Skeletal muscle satellite cell (primary cell): ENCODE data around the gene MRPS6.

Experiments
- H3K27me3 ChIP-seq: 2 replicates; pipeline ENCODE4 v1.7.0; 2013; ENCODE audit warnings: low read length; ENCODE audit not compliant: control insufficient read depth, insufficient read depth
- H3K36me3 ChIP-seq: 2 replicates; pipeline ENCODE4 v1.7.0; 2013; ENCODE audit warnings: mild to moderate bottlenecking, control low read depth, low read length; ENCODE audit not compliant: insufficient read depth
- H3K4me1 ChIP-seq: 2 replicates; pipeline ENCODE4 v1.7.0; 2013; ENCODE audit warnings: low read length; ENCODE audit not compliant: control insufficient read depth, insufficient read depth
- H3K4me2 ChIP-seq: 2 replicates; pipeline ENCODE4 v1.7.0; 2013; ENCODE audit warnings: mild to moderate bottlenecking, low read length
- H3K4me3 ChIP-seq: 2 replicates; pipeline ENCODE4 v1.7.0; 2013; ENCODE audit warnings: low read length
- H3K9ac ChIP-seq: 2 replicates; pipeline ENCODE4 v1.7.0; 2013; ENCODE audit warnings: mild to moderate bottlenecking, low read depth, low read length, moderate library complexity
- H3K9me3 ChIP-seq: replicated peaks from 2 replicates; pipeline ENCODE4 v1.7.0; 2013; ENCODE audit warnings: mild to moderate bottlenecking, control low read depth, low read length

The MRPS6 gene

GRCh38 chr21:34141373-34141772 is 68.0 kb downstream of the MRPS6 start:
- Histone ChIP-seq H3K36me3 (peaks cover 44% of the 10 kb centered on the region), H3K4me3 (no peak overlapping the region), H3K4me2 (no peak overlapping the region), H3K27me3 (no peaks in the 10 kb centered on the region), H3K9ac (no peak overlapping the region), H3K4me1 (no peaks in the 10 kb centered on the region), H3K9me3 (no peaks in the 10 kb centered on the region)

- Histone ChIP-seq H3K4me3 (no peak overlapping the region), H3K4me2 (no peak overlapping the region), H3K9me3 (no peaks in the 10 kb centered on the region), H3K27me3 (no peaks in the 10 kb centered on the region), H3K36me3 (peaks cover 43% of the 10 kb centered on the region), H3K4me1 (peaks cover 8% of the 10 kb centered on the region), H3K9ac (no peak overlapping the region)
These were observed 70.4 kb downstream of the MRPS6 start for GRCh38 chr21:34143685-34144182.

GRCh38 chr21:34144224-34144623 is 70.8 kb downstream of the MRPS6 start:
- Histone ChIP-seq H3K9me3 (no peaks in the 10 kb centered on the region), H3K4me3 (no peak overlapping the region), H3K4me2 (no peak overlapping the region), H3K36me3 (peaks cover 43% of the 10 kb centered on the region), H3K9ac (no peak overlapping the region), H3K27me3 (no peaks in the 10 kb centered on the region), H3K4me1 (peaks cover 8% of the 10 kb centered on the region)

GRCh38 chr21:34147792-34148418 is 74.5 kb downstream of the MRPS6 start:
- H3K4me3 ChIP-seq = no peak overlapping the region
- H3K4me1 ChIP-seq = peaks cover 8% of the 10 kb centered on the region
- H3K4me2 ChIP-seq = no peak overlapping the region
- H3K9me3 ChIP-seq = no peaks in the 10 kb centered on the region
- no peak overlapping the region for H3K9ac ChIP-seq
- peaks cover 29% of the 10 kb centered on the region for H3K36me3 ChIP-seq
- no peaks in the 10 kb centered on the region for H3K27me3 ChIP-seq

GRCh38 chr21:34148419-34148804 is 75.0 kb downstream of the MRPS6 start:
- no peaks in the 10 kb centered on the region for H3K27me3 ChIP-seq
- H3K9me3 ChIP-seq = no peaks in the 10 kb centered on the region
- peaks cover 24% of the 10 kb centered on the region for H3K36me3 ChIP-seq
- H3K4me3 ChIP-seq = no peak overlapping the region
- H3K9ac ChIP-seq = no peak overlapping the region
- H3K4me2 ChIP-seq = no peak overlapping the region
- H3K4me1 ChIP-seq = peaks cover 8% of the 10 kb centered on the region

DNA sequence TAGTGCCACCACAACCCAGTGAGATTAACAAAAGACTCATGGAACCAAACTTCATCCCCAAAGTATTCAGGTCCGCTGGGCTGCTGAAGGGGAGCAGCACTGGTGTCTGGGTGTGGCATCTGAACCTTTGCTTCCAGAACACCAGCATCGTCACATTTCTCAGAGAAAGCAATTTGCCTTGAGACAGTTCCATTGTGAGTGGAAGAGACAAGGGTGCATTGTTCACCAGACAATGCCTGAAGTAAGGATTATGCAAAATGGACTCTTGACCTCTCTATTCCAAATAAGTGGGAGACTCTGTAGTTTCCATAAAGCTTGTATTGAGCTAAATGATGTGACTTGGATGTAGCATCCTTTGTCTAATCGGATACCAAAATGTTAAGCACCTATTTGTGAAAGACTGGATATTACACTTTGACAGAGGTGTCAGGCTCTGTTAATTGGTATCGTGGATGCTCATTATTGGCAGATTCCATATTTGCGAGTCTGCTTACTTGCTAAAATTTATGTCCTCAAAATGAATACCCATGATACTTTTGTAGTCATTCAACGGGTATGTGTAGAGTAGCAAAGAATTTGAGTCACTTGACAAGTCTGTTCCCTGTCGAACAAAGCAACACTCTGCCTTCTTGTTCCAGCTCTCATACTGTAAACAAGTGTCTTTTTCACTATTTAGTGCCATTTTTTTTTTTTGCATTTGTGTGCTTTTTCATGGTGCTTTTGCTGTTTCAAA is 75.6 kb downstream of the MRPS6 start:
- H3K36me3 ChIP-seq = peaks cover 18% of the 10 kb centered on the region
- no peak overlapping the region for H3K9ac ChIP-seq
- H3K27me3 ChIP-seq = no peaks in the 10 kb centered on the region
- H3K9me3 ChIP-seq = no peaks in the 10 kb centered on the region
- no peak overlapping the region for H3K4me3 ChIP-seq
- no peak overlapping the region for H3K4me2 ChIP-seq
- peaks cover 8% of the 10 kb centered on the region for H3K4me1 ChIP-seq

- Histone ChIP-seq H3K4me3 (no peak overlapping the region), H3K9ac (no peak overlapping the region), H3K27me3 (no peaks in the 10 kb centered on the region), H3K36me3 (no peaks in the 10 kb centered on the region), H3K4me1 (peaks cover 8% of the 10 kb centered on the region), H3K9me3 (no peaks in the 10 kb centered on the region), H3K4me2 (no peak overlapping the region)
These were observed 79.1 kb downstream of the MRPS6 start for GRCh38 chr21:34152500-34152899.

- H3K4me1 ChIP-seq = no peaks in the 10 kb centered on the region
- no peaks in the 10 kb centered on the region for H3K9me3 ChIP-seq
- H3K9ac ChIP-seq = no peak overlapping the region
- no peak overlapping the region for H3K4me3 ChIP-seq
- H3K36me3 ChIP-seq = no peaks in the 10 kb centered on the region
- H3K27me3 ChIP-seq = no peaks in the 10 kb centered on the region
- no peak overlapping the region for H3K4me2 ChIP-seq
These were observed 81.5 kb downstream of the MRPS6 start for GRCh38 chr21:34154878-34155277.

DNA sequence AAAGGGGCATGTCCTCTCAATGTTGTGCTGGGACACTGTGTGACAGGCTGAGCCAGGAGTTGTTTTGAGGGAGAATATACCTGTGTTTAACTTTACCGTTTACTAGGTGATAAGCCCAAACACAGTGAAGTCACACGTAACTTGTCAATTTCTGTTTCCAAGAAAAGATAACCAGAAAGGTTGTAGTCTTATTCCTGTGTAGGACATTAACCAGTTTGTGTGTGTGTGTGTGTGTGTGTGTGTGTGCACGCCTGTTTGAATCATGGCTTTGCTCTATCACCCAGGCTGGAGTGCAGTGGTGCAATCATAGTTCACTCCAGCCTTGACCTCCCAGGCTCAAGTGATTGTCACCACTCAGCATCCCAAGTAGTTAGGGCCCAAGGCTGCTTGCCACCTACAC is 83.6 kb downstream of the MRPS6 start:
- H3K36me3 ChIP-seq = no peaks in the 10 kb centered on the region
- H3K27me3 ChIP-seq = no peaks in the 10 kb centered on the region
- H3K4me3 ChIP-seq = no peak overlapping the region
- H3K9me3 ChIP-seq = no peaks in the 10 kb centered on the region
- no peak overlapping the region for H3K4me2 ChIP-seq
- H3K4me1 ChIP-seq = no peaks in the 10 kb centered on the region
- no peak overlapping the region for H3K9ac ChIP-seq

DNA sequence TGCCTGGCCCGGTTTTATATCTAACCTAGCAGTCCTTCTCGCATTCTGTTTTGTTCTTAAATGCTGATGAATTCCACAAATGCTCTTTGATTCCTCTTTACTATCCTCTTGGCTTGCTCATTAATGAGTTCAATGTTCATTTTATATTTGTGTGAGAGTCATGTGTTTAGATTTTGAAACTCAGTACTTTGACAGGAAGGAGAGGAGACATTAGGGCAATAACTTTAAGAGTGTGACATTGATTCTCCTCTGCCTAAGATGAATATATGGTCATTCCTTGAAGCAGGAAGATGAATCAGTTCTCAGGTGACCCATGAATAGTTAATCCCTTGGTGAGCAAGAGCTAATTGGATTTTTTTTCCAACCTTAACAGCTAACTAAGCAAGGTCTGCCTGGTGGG is 84.1 kb downstream of the MRPS6 start:
- H3K9ac ChIP-seq = no peak overlapping the region
- no peaks in the 10 kb centered on the region for H3K27me3 ChIP-seq
- H3K4me2 ChIP-seq = no peak overlapping the region
- H3K4me3 ChIP-seq = no peak overlapping the region
- H3K4me1 ChIP-seq = no peaks in the 10 kb centered on the region
- no peaks in the 10 kb centered on the region for H3K9me3 ChIP-seq
- H3K36me3 ChIP-seq = no peaks in the 10 kb centered on the region

DNA sequence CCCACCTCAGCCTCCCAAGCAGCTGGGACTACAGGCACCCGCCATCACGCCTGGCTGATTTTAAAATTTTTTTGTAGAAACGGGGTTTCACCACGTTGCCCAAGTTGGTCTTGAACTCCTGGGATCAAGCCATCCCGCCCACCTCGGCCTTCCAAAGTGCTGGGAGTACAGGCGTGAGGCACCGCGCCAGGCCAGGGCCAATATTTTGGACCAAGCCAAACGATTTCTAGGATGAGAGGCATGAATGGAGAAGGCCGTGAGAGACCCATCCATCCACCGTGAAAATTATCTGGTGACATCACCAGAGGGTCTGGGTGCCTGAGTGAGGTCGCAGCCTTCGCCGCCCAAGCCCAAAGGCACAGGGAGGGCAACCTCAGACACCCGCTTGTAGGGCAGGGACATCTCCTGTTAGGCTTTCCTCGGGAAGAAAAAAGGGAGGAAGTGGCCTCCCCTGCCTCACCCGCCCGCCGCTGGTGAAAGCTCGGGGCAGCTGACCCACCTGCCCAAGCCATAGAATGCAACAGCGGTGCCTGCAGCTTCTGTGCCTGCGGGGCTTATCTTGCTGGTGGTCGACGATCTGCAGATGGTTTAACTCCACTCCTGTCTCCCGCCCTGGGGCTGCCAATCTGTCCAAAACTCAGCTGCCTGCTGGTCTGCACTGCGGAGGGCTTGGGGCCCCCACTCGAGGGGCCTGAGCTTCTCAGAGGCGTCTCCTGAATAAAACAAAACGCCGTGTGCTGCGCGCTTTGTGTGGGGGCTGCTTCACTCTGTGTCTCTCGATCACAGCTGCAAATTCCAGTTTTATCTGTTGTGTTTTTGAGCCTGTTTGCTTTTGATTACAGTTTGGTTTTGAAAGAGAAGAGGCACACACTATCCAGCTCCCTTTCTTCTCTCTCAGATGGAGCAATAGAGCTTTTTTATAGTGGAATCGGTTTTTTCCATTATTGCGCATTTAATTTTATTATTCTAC is 85.8 kb downstream of the MRPS6 start:
- no peaks in the 10 kb centered on the region for H3K27me3 ChIP-seq
- H3K4me3 ChIP-seq = no peak overlapping the region
- H3K4me1 ChIP-seq = no peaks in the 10 kb centered on the region
- no peaks in the 10 kb centered on the region for H3K36me3 ChIP-seq
- no peak overlapping the region for H3K4me2 ChIP-seq
- H3K9ac ChIP-seq = no peak overlapping the region
- no peaks in the 10 kb centered on the region for H3K9me3 ChIP-seq
